COLO829 (cell line): ENCODE results near the gene RPS6KA2.
A peak's percentile ranks its signal among the peaks of the same experiment; 100 is the strongest.
"Not testable (repeated sequence)": the region's sequence is repeated elsewhere in the genome, so short reads cannot be mapped to it uniquely, and the experiment has no call there.

Experiments
- DNase-seq: peaks from one replicate; pipeline ENCODE4 v3.0.0; 2012; ENCODE audit warnings: low spot score

RPS6KA2 gene

DNA sequence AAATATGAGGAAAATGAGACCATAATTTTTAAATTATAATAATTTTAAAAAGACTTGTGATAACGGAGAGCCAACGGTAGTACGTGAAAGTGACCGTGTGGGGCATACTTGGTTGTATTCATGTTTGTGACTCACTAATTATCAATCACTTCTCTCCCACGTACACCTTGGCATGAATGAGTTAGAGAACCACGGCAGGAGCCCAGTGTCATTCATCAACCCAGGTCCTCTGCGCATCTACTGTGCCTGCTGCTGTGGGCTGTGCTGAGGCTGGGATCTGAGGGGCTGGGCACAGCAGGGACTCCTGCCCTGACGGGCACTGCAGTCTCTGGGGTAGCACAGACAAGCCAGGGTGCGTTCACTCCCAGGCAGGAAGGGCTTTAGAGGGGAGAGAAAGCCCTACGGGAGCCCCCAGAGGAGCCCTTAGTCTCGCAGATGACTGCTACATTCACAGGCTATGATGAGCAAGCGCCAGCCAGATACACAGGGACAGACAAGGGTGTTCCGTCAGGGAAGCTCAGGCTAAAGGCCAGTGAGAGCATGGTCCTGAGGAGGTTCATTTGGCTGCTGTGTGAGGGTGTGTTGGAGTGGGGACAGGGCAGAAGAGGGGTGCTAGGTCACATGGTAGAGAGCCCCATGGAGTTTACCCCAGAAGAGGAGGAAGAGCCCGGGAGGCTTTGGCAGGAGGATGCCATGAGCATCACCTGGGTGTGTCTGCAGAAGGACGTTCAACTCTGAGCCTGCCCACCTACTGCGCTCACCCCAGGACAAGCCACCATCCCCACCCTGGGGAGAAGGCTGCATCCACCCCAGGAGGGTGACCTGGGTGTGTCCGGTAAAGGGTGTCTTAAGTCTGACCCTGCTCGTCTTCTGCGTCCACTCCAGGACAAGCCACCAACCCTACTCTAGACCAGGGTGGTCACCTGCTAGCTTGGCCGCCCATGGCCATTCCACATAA, 8.2 kb upstream of the RPS6KA2 start:
- DNase-seq: no peak

DNA sequence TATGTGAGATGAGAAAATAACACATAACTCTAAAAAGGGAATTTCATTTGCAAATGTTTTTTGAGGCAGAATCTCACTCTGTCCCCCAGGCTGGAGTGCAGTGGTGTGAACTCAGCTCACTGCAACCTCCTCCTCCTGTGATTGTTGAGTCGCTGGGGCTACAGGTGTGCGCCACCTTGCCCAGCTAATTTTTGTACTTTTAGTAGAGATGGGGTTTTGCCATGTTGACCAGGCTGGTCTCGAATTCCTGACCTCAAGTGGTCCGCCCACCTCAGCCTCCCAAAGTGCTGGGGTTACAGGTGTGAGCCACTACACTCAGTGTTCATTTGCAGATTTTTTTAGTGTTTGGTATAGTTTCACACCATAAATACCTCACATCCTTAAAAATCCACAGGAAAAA, 7.5 kb upstream of the RPS6KA2 start:
- not testable (repeated sequence) for DNase-seq

DNA sequence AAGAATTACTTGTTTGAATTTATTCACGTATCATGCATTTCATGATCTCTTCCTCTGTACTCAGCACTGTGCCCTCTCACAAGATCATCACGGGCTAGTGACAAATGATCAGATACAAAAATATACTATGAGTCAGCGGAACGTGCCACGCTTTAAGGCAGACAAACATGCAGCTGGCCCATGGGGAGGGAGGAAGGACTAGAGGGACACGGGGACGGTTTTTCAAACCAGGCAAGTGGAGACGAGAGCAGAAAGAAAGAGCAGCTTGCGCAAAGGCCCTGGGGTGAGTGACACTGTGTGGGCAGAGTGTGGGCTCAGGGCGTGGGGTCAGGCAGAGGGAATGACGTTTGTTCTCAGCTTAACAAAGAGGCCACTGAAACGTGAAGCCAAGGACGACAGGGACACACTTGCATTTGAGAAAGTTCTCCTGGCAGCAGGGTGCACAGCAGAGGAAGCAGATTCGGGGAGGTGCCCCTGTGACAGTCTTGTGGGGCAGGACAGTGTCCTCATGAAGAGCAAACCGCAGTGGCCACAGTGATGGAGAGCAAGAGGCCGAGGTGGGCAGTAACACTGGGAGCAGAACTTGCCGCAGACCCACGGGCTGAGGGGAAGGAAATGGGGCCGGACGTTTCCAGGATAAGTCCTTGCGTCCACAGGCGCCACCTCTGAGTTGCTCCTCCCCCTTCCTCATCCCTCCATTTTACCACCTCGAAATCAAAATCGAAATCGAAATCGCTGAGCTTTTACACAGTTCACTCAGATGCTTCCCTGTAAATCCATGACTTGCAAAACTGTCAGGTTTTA, 6.9 kb upstream of the RPS6KA2 start:
- peak; percentile 42 for DNase-seq

DNA sequence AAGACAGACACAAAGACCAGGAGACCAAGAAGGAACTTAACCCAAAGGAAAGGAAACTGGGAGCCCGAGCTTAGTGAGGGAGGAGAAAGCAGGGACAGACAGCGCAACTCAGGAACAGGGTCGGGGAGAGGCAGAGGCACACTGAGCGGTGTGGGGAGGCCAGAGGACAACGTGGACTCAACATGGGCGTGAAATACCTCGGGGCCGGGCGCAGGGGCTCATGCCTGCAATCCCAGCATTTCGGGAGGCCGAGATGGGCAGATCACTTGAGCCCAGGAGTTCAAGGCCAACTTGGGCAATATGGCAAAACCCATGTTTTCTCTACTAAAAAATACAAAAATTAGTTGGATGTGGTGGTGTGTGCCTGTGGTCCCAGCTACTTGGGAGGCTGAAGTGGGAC, 5.7 kb upstream of the RPS6KA2 start:
- DNase-seq: no peak

DNA sequence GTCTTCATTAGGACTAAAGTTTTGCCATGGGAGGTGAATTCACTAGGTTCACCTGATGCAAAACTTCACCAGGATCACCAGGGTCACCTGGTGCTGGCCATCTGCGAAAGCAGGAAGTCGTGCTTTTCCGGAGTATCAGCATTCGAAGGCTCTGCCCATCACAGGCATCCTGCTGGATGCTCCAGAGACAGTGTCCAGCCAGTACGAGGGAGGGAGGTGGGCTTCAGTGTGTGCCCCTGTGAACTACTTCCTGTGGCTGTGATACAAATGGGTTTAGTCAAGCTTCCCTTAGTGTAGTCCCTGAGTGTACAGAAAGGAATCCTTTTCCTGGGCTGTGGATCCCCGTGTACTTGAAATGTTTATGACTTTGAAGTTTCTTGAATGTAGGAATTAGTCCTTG, 3.4 kb upstream of the RPS6KA2 start:
- no peak for DNase-seq

DNA sequence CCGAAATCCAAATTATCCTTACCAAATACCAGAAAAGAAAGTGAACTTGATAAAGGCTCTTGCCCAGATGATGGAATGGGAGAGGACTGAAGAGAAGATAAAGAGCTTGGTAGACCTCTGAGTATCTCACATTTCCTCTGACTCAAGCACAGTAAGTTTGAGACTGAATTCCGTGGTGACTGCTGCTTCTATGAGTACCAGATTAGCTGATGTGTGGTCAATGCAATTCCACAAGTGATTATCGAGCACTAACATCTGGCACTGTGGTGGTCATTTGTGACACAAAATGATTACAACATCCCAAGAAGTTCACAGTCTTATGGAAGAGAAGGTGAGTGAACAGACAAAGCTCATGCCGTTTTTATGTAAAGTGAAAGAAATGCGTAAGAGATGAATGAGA, 2.6 kb upstream of the RPS6KA2 start:
- no peak for DNase-seq

DNA sequence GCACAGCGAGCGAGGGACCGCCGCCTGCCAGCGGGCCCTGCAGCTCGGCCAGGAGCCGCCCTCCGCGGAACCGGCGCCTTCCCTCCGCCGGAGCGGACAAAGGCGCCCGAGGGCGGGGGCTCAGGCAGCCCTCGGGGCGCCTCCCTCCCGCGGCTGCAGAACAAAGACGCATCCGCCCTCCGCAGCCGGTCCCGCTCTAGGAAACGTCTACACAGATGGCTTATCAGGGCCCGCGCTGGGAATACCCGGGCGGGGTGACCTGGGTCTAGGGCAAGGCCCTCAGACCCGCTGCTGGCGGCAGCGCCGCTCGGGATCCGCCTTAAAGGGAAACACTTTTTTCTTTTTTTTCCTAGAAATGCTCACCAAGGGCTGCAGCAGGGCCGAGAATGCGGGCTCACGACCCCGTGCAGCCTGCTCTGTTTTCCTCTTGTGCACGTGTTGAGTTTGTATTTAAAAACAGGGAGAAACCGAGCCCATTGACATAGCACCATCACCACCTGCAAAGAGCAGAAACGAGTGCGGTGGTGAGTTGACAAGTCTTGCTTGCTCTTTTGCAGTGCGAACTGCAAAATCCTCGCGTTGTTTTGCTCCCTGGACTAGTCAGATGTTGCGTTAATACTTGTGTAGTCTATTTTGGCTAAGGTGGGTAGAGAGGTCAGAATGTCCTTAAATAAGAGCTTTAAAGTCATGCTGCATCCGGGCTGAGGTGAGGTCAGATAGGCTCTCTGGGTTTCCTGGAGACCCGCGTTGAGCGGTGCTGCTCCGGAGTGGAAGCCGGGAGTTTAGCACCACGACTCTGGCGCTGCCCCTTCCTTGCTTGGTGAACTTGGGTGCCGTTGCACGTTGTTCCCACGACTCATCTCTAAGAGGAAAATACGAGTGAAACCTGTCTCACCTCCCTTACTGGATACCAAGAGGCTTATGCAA, 1.1 kb upstream of the RPS6KA2 start:
- DNase-seq: no peak

DNA sequence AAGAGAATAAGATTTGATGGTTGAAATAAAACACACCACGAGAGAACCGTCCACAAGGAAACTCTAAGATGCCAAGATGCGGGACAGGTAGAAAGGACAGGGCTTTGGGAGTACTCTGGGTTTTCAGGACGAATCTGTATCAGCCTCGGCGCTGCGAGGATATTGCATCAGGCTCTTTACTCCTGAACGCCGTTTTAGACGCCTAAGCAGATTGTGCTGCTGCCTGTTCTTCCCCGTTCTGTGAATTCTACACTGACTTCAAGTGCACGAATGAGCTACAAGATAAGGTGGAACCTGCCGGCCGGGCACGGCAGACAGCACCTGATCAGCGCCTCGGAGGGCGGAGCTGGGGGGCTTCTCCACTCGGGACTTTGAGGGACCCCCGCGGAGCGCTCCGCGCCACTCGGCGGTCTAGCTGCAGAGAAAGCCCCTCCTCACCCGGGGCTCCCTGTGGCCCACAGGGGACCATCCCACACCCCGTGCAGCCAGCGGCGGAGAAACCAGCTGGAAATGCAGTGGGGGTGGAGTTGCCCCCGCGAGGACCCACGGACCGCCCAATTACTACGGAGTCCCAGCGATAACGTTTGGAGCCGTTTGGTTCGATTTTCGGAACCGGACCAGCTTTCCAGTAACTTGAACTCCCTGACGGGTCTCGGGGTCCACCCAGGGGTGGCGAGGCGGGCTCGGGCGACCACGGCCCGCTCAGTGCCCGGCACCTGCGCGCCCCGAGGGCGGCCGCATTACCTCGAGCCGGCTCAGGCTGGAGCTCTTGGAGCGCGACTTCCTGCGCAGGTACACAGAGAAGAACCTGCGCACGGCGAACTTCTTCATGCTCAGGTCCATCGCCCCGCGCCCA, 646 bp downstream of the RPS6KA2 start:
- no peak for DNase-seq

DNA sequence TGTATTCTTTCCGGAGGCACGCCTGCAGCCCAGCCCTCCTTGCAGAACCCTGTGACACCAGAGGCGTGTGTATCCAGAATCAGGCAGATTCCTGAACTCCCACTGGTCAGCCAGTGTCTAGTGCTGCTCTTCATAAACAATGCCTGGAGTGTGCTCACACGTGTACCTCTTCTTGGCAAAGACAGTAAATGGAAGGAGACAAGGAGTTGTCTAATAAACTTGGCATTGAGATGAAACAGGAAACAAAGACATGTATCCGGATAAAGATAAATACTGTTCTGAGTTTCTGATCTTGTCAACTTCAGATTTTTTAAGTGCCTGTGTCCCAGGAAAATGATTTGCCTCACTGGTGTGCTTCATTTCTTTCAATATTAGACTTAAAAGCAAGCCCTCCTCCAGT, 1.7 kb downstream of the RPS6KA2 start:
- DNase-seq: peak; percentile 45

DNA sequence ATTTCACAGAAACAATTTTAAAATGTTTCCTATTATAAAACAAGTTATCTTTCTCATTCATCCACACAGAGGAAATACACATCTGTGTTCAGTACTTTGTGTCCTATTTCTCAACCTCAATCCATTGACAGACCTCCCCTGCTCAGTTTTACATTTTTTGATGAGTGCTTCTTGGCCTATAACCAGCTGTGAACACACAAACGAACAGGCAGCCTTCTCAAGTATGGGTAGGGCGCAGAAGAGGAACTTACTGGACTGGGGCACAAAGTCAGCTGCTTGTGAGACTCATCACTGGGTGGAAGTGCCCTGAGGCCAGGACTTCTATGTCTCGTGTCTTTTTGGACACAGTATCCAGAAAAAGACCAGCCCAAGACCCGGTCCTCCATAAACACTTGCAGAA, 2.8 kb downstream of the RPS6KA2 start:
- no peak for DNase-seq

DNA sequence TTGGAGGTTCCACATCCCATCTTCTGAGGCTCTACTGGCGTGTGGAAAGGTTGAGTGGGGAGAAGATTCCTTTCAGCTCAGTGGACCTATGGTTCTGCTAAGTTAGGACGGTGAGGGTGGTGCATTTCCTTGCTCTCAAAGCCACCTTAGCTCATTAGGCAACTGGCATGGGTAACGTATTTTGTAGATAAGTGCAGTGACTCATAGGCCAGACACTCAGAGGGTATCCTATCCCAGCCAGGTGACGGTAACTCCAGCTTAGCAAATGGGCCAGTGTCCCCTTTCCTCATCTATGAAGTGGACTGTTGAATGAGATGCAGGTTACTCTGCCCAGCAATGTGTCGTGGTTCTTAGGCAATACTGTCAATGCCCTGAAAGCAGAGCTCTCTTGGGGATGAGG, 3.7 kb downstream of the RPS6KA2 start:
- no peak for DNase-seq

DNA sequence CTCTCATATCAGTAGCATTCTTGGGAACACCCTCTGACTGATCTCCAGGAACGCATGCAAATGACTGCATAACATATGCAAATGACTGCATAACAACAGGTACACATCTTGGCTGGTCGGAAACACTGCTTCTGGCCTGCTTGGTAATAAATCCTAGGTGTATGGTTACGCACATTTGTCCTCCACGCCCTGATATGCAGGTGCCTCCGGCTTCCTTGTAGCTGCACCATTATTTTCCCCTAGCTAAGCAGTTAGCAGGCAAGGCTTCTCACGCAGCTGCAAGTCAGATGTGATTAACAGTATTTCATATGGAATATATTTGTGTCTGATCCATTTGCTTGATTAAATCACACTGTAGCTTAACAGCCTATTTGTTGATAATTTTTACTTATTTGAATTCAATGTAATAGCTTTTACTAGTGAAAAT, 5.9 kb downstream of the RPS6KA2 start:
- DNase-seq: no peak

DNA sequence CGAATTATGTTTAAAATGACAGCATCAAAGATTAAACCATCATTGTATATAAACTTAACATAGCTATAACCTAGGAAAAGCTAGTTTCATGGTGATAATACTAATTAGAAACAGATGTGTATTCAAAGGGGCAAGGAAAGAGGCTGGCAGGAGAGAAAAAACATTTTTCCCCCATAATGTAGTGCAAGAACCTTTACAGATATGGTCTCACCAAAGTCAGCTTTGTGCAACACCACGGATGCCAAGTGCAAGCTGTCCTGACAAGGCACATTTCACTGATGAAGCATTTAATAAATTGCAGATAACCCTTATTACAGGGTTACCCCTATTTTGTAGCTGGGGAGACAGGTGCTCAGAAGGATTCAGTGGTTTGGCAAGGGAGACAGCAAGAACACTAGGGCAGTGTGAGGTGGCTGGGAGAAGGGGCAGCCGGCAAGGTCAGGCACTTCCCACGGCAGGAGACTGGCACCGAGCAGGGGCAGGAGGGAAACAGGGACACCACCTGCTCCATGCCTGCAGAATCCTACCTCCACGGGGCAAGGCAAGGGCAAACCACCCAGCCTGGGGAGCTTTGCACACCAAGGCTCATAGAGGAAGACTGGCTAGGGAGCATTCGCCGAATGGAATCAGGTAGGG, 6.5 kb downstream of the RPS6KA2 start:
- DNase-seq: no peak

DNA sequence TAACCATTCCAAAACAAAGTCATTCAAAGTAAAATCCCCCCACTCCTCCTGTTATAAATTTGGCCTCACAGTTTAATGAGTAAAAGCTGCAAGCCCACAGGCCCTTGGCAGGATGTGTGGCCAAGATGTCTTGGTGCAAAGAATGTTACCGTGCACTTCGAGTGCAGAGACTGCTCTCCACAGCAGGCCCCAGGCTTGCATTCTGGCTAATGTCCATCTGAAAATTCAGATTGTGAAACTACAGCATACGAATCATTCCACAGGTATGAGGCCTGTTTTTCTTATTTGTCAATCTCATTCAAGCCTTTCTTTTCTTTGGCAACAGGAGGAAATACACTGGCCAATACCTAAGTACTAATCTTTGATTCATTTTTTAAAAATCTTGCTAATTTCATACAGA, 7.1 kb downstream of the RPS6KA2 start:
- DNase-seq: no peak

DNA sequence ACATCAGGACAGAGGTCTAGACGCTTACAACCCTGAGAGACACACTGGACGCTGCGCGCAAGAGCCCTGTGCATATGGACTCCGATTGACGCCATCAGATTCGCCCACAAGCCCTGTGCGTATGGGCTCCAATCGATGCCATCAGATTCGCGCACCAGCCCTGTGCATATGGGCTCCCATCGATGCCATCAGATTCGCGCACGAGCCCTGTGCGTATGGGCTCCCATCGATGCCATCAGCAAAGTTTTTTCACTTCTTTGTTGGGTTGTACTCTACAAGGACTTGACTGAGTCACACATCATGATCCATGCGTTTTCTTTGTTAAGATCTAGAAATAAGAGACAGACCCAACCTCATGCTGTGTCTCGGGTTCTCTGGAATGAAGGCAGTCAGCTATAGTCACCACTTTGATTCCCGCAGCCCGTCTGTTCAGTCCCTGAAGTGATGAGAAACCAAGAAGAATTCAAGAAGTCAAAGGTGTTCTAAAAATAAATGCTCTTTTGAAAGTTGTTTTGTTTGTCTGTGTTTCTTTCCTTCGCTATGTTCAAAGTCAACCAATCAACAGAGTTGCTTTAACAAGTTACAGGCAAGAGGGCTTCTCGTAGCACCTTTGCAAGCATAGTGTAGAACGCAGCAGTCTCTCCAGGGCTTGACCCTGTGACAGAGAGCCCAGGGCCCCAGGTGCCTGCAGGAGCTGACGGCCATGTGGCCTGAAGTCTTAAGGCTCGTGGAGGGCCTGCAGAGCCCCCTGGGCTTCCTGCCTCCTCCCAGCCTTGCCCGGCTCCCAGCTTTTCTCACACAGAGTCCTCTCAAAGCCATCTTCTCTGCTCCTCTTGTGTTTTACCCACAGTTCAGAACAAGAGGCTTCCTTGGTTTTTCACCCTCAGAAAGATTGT, 7.9 kb downstream of the RPS6KA2 start:
- DNase-seq: no peak

DNA sequence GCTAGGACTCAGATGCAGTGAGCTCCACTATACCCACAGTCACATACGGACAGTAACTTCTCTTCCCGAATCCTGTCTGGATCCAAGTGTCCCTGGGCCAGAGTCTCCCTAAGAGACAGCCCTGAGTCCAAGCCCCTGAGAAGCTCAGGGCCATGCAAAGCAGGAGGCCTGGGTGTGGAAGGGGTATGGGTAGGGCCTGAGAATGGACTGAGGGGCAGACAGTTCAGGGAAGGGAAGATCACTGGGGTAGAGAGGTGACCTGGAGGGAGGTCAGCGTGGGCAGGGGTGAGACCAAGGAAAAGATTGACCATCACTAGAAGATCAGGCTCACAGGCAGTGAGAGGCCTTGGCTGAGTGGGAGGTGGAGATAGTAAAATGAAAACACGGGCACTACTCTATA, 8.8 kb downstream of the RPS6KA2 start:
- DNase-seq: no peak

DNA sequence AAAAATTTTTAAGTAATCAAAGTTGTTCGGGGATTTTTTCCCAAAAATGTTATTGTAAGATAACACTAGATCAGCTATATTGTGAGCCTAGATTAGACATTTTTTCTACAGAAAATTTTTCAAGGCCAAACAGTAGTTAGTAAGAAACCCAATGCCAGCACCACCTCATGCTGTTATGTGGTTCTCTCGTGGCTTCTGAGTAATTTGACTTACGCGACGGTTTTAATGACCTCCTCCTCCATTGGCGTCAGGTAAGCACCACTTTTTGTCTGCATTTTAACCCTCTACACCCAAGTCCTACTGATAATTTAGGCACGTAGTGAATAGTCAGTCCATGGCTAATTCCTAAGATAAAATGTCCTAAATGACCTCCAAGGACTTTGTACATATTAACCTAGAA, 9.7 kb downstream of the RPS6KA2 start:
- DNase-seq: no peak

DNA sequence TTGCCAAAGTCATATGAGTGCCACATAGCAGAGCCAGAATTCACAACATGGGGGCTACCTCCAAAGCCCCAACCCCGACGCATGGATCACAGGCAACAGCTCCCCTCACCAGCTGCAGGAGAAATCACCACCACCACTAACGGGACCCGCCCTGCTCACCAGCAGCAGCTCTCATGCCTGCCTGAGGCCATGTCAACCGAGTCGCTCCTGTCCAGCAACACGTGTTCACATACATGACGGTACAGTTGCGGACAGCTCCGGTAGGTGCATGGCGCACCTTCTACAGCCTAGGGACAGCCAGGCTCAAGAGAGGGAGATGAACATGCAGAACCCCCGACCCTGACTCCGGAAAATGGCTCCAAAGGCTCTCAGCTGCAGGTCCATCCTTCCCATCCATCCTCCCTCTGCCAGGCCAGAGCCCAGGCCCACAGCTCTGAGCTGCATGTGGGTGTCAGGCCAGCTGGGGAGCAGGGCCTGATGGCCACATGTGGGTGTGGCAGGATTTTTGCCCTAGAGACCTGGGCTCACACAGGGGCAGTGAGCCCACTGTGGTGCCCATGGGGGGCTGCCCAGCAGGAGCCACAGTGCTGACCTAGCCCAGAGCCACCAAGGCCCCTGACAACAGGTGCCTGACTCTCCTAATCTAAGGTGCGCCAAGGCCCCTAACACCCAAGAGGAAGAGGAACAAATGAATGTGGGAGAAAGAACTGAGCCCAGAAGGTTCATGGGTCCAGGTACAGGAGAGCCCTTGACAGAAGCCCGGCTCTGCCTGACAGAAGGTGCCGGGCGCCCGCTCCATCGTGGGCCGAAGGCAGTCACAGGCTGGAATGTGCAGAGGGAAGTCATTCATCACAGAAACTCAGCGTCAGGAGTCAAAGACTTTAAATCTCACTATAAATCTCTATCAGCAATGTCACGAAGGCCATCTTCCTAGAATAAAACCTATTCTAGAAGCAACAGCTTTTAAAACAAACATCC, 10.5 kb downstream of the RPS6KA2 start:
- no peak for DNase-seq
